Heart left ventricle (tissue), 16 donors: ENCODE results near the gene RABGGTA. TPM values are rescaled to one million over a fixed set of nuclear protein-coding genes. Genes with fewer than 3 reads are reported as not detected.

ENCODE experiments used
- ATAC-seq, 4 donors: fragments of 200-7000 bp; cut with Tn5 transposase; one replicate each; pipeline ENCODE4 v1.9.1; 2020 to 2022; ENCODE audit warnings: moderate library complexity in 4 of 4, mild to moderate bottlenecking in 3 of 4, moderate number of reproducible peaks in 1 of 4
- DNase-seq, 5 donors: peaks; one replicate each; pipeline ENCODE4 v3.0.0-alpha.2; 2020
- H3K27ac ChIP-seq, 12 donors: fragments of 200-600 bp; sonication (generic) in 4 of 12; one replicate each; pipeline versions ENCODE4 v1.5.0 to v1.8.0; 2016 to 2022; ENCODE audit warnings: mild to moderate bottlenecking in 2 of 12
- H3K27me3 ChIP-seq, 9 donors: fragments of 200-600 bp; sonication (generic) in 2 of 9; one replicate each; pipeline versions ENCODE4 v1.5.1 to v1.8.0; 2016 to 2022; ENCODE audit warnings: mild to moderate bottlenecking in 3 of 9
- H3K36me3 ChIP-seq, 9 donors: fragments of 200-600 bp; sonication (generic) in 2 of 9; one replicate each; pipeline versions ENCODE4 v1.5.0 to v1.8.0; 2018 to 2022; ENCODE audit warnings: mild to moderate bottlenecking in 2 of 9
- H3K4me1 ChIP-seq, 12 donors: fragments of 200-600 bp; sonication (generic) in 4 of 12; one replicate each; pipeline versions ENCODE4 v1.5.0 to v1.8.0; 2016 to 2022; ENCODE audit warnings: mild to moderate bottlenecking in 3 of 12
- H3K4me3 ChIP-seq, 12 donors: fragments of 200-600 bp; sonication (generic) in 4 of 12; one replicate each; pipeline versions ENCODE4 v1.5.0 to v1.8.0; 2017 to 2022; ENCODE audit warnings: mild to moderate bottlenecking in 9 of 12, moderate library complexity in 4 of 12
- H3K9me3 ChIP-seq, 12 donors: fragments of 200-600 bp; sonication (generic) in 4 of 12; one replicate each; pipeline versions ENCODE4 v1.5.0 to v1.8.0; 2016 to 2022; ENCODE audit warnings: mild to moderate bottlenecking in 1 of 12
- CTCF ChIP-seq, 12 donors: fragments of 200-600 bp; sonication (generic) in 4 of 12; IDR thresholded peaks; one replicate each; pipeline versions ENCODE4 v1.5.0 to v1.8.0; 2018 to 2022; ENCODE audit warnings: antibody characterized with exemption in 12 of 12, mild to moderate bottlenecking in 5 of 12
- POLR2A ChIP-seq, 2 donors: fragments of 450-650 bp; IDR thresholded peaks; one replicate each; pipeline ENCODE4 v1.6.1; 2017; ENCODE audit warnings: antibody characterized with exemption in 2 of 2, mild to moderate bottlenecking in 2 of 2, moderate library complexity in 2 of 2
- WGBS, 4 donors: extraction: QIAGEN DNeasy Blood & Tissue Kit in 2 of 4; methylation state at CpG; one replicate each; pipeline versions ENCODE4 v1.1.5 to v1.1.7; 2013 to 2018; 5-methylcytosine and 5-hydroxymethylcytosine counted together
- intact Hi-C, 10 donors: fragments of 100-400 bp; cut with DNase I; formaldehyde crosslinking; loops; one replicate each; pipeline versions ENCODE4 v1.11.1 to v1.14.2; 2022
- polyA plus RNA-seq, 2 donors: library from polyadenylated mRNA; stranded (reverse); fragments of 200-250 nt; gene quantifications; one replicate each; pipeline ENCODE4 v1.2.3, GENCODE V29; 2013
- total RNA-seq, 9 donors: library from RNA; depleted of rRNA in 2 of 9; stranded (reverse); fragments of >200 nt in 2 of 9; fragmentation: NEBNext Ultra II Directional in 3 of 9; extraction: Animal tissue kit (Norgen Biotek cat#: 25700) in 3 of 9; gene quantifications; one replicate each; pipeline versions ENCODE4 v1.1.0 to v1.2.4, GENCODE V29; 2016 to 2023
- donor health status: ischemic (EF 13 %, LVEDD 7.1; RV severe dilation, severe dysfunction).
- donor health status: healthy with polysubstance abuse.
- donor health status: DM: no; HTN: yes; CAD: no.
- donor health status: DM: no; HTN: no; CAD: no.
- donor health status: ischemic (EF 25% LVEDD 6.9; RV normal size, moderate dysfunction).
- donor health status: ischemic (EF 25% LVEDD 5.7; RV mildly dilated, moderate dysfunction).
- donor health status: healthy.
- donor health status: DM: yes; HTN: yes; CAD: no.
- donor health status: ischemic (EF 35%, LVEDD 5.7; RV mildly dilated, moderate dysfunction).
- donor health status: nonischemic (EF 11% LVEDD 7.7; RV severe dilation, severe dysfunction).
- donor health status: DM: yes; HTN: yes; CAD: no.
- donor health status: PGD.
- donor health status: ischemic (EF 29% LVEDD 5.4; RV normal size, mild dysfunction).
- donor health status: nonischemic (EF 23%, LVEDD 6.1; RV moderate dilation, normal function).

Gene RABGGTA
- total and polyA plus RNA-seq, 11 donors: 18.8 to 33.1 (median 26.7) TPM

GRCh38 chr14:24292118-24292807 is 20.9 kb upstream of the RABGGTA start:
- ATAC-seq (no peak), DNase-seq (no peak)
- Histone ChIP-seq H3K9me3 (no peaks in the 10 kb centered on the region), H3K27ac (no peak overlapping the region), H3K36me3 (peaks cover 0 to 75% (median 58%) of the 10 kb centered on the region in 9 donors), H3K27me3 (no peaks in the 10 kb centered on the region), H3K4me1 (peaks cover 0 to 9% (median 2%) of the 10 kb centered on the region in 12 donors), H3K4me3 (no peak overlapping the region)
- TF ChIP-seq CTCF (IDR thresholded peaks at IDR 0.05) (no peak), POLR2A (IDR thresholded peaks at IDR 0.05) (no peak)
- intact Hi-C loops: no loop called here
- 89 to 96% (median 95%) methylated on average over 10 to 11 of the region's 11 CpGs for WGBS, 4 donors

- H3K27ac ChIP-seq: no peak overlapping the region
- H3K4me3 ChIP-seq: no peak overlapping the region
- H3K9me3 ChIP-seq: no peaks in the 10 kb centered on the region
- no peaks in the 10 kb centered on the region for H3K27me3 ChIP-seq
- peaks cover 0 to 2% (median under 1%) of the 10 kb centered on the region in 12 donors for H3K4me1 ChIP-seq
- TF ChIP-seq POLR2A (IDR thresholded peaks at IDR 0.05) (no peak), CTCF (IDR thresholded peaks at IDR 0.05) (no peak)
- 90 to 92% (median 91%) methylated on average over 3 of the region's 3 CpGs for WGBS, 4 donors
- DNase-seq: no peak
- no peak for ATAC-seq
- intact Hi-C loops: loop anchor here in 1 of 10 donors (2.0 kb wide), 1 partner anchor 41 kb away; no protein-coding TSS in a partner anchor
- H3K36me3 ChIP-seq: peaks cover 0 to 75% (median 58%) of the 10 kb centered on the region in 9 donors
These were observed 20.2 kb upstream of the RABGGTA start for GRCh38 chr14:24291446-24292117.

- no peak for TF ChIP-seq CTCF (IDR thresholded peaks at IDR 0.05)
- no peak for TF ChIP-seq POLR2A (IDR thresholded peaks at IDR 0.05)
- Histone ChIP-seq H3K9me3 (no peaks in the 10 kb centered on the region), H3K4me1 (no peaks in the 10 kb centered on the region), H3K4me3 (no peak overlapping the region), H3K36me3 (peaks cover 0 to 67% (median 53%) of the 10 kb centered on the region in 9 donors), H3K27ac (no peak overlapping the region), H3K27me3 (no peaks in the 10 kb centered on the region)
- 80 to 93% (median 86%) methylated on average over 9 of the region's 9 CpGs for WGBS, 4 donors
- DNase-seq (no peak), ATAC-seq (no peak)
- intact Hi-C loops: loop anchor here in 1 of 10 donors (2.0 kb wide), 1 partner anchor 40 kb away; no protein-coding TSS in a partner anchor
These were observed 19.3 kb upstream of the RABGGTA start for GRCh38 chr14:24290746-24291145.

- no peak for TF ChIP-seq CTCF (IDR thresholded peaks at IDR 0.05)
- TF ChIP-seq POLR2A (IDR thresholded peaks at IDR 0.05): no peak
- peaks cover 0 to 57% (median 45%) of the 10 kb centered on the region in 9 donors for H3K36me3 ChIP-seq
- no peak for DNase-seq
- no peak overlapping the region for H3K27ac ChIP-seq
- no peaks in the 10 kb centered on the region for H3K4me1 ChIP-seq
- intact Hi-C loops: loop anchor here in 1 of 10 donors (2.0 kb wide), 1 partner anchor 39 kb away; no protein-coding TSS in a partner anchor
- no peaks in the 10 kb centered on the region for H3K9me3 ChIP-seq
- no peak overlapping the region for H3K4me3 ChIP-seq
- no peak for ATAC-seq
- WGBS, 4 donors: 75 to 93% (median 83%) methylated on average over 6 of the region's 6 CpGs
- no peaks in the 10 kb centered on the region for H3K27me3 ChIP-seq
These were observed 18.4 kb upstream of the RABGGTA start for GRCh38 chr14:24289649-24290280.
